GM12891 (cell line): ENCODE results near the gene POLR1H.

Source experiments
- DNase-seq: peaks from one replicate; pipeline ENCODE4 v3.0.0; 2011; ENCODE audit warnings: low spot score; ENCODE audit not compliant: insufficient read length
- FAIRE-seq: peaks from 2 replicates; lab custom pipeline; 2011; peaks lifted over from hg19 to GRCh38; lab: Jason Lieb, UNC
- PAX5 ChIP-seq: IDR thresholded peaks from 2 replicates; pipeline ENCODE4 v1.6.1; 2011; ENCODE audit warnings: low read length, moderate library complexity, mild to moderate bottlenecking; ENCODE audit not compliant: insufficient read depth, severe bottlenecking
- POLR2A ChIP-seq: IDR thresholded peaks from 2 replicates; pipeline ENCODE4 v1.6.1; 2011; ENCODE audit warnings: low read depth, low read length, control low read depth
- POLR2AphosphoS5 ChIP-seq: IDR thresholded peaks from 2 replicates; pipeline ENCODE4 v1.6.1; 2011; ENCODE audit warnings: low read depth, low read length, control low read depth
- POU2F2 ChIP-seq: IDR thresholded peaks from 2 replicates; pipeline ENCODE4 v1.6.1; 2011; ENCODE audit warnings: low read depth, mild to moderate bottlenecking, control low read depth, low read length, moderate library complexity
- SPI1 ChIP-seq: IDR thresholded peaks from 2 replicates; pipeline ENCODE4 v1.6.1; 2011; ENCODE audit warnings: low read depth, low read length, control low read depth
- TAF1 ChIP-seq: IDR thresholded peaks from 2 replicates; pipeline ENCODE4 v1.6.1; 2011; ENCODE audit warnings: low read depth, low read length, control low read depth

The POLR1H gene

DNA sequence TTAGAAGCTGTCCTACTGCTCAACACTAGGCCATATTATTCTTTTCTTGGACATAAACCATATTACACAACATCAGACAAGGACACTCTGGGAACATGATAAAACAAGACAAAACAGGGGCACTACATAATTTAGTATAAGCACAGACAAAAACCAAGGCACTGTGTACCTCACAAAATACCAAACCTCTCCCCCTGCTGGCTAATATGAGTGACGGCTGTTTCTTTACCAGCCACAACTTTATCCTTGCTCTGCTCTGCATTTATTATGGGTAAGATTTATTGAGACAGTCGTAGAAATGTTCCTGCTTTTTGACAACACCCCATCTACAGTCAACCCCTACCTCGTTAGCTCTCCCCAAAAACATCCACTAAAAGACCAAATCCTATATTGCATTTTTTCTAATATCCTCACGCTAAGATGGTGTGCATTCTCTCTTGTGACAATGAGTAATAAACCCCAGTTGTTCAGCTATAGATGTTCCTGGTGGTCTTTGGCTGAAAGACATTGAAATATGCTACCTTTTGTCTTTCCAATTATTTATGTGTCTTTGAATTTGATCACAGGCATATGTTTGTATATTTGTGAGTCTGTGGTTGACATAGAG is 23.8 kb upstream of the POLR1H start:
- no peak for TF ChIP-seq PAX5
- TF ChIP-seq SPI1: no peak
- no peak for TF ChIP-seq POU2F2
- TF ChIP-seq TAF1: no peak
- no peak for TF ChIP-seq POLR2AphosphoS5

GRCh38 chr6:30041221-30041620 is 19.8 kb upstream of the POLR1H start:
- no peak for DNase-seq
- TF ChIP-seq SPI1 (no peak), POU2F2 (no peak), PAX5 (no peak), POLR2AphosphoS5 (no peak), POLR2A (no peak), TAF1 (no peak)
- FAIRE-seq: no peak

More for the DNA sequence above, 23.8 kb upstream of the POLR1H start:
- FAIRE-seq (peak; percentile 68), DNase-seq (peak; percentile 10)

GRCh38 chr6:30041821-30042220 is 19.2 kb upstream of the POLR1H start:
- DNase-seq (no peak), FAIRE-seq (no peak)
- TF ChIP-seq SPI1: no peak

- FAIRE-seq (peak; percentile 52), DNase-seq (no peak)
- TF ChIP-seq POU2F2 (no peak), PAX5 (no peak), POLR2AphosphoS5 (no peak), TAF1 (no peak), SPI1 (no peak), POLR2A (no peak)
These were observed 18.6 kb upstream of the POLR1H start for GRCh38 chr6:30042476-30042875.

DNA sequence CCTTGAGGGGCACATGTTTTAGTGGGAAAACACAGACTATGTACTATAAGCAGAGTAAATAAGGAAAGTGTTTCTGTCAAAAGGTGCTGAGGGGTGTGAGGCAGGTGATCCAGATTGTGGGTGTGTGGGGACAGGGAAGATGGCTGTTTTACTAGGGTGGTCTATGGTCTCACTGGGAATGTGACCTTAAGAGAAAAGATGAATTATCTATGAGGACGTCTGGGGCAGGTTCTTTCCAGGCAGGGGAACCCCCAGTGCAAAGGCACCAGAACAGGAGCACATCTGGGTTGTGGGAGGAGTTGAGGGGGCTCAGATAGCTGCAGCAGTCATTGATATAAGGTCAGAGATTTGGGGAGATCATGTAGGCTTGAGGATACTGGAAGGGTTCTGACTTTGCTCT is 18.2 kb upstream of the POLR1H start:
- DNase-seq: no peak
- no peak for TF ChIP-seq TAF1
- no peak for TF ChIP-seq POLR2A
- no peak for FAIRE-seq

GRCh38 chr6:30043744-30044143 is 17.3 kb upstream of the POLR1H start:
- FAIRE-seq (no peak), DNase-seq (no peak)
- TF ChIP-seq POU2F2 (no peak), POLR2AphosphoS5 (no peak), SPI1 (no peak)

- no peak for DNase-seq
- TF ChIP-seq POLR2AphosphoS5 (no peak), POLR2A (no peak), TAF1 (no peak), PAX5 (no peak), SPI1 (no peak), POU2F2 (no peak)
- no peak for FAIRE-seq
These were observed 16.4 kb upstream of the POLR1H start for GRCh38 chr6:30044630-30045029.

- DNase-seq: no peak
These were observed 13.8 kb upstream of the POLR1H start for GRCh38 chr6:30047220-30047619.

GRCh38 chr6:30053682-30054081 is 7.4 kb upstream of the POLR1H start:
- TF ChIP-seq SPI1 (no peak), TAF1 (no peak), PAX5 (no peak), POU2F2 (no peak), POLR2AphosphoS5 (no peak), POLR2A (no peak)
- DNase-seq: no peak
- FAIRE-seq: no peak

More at GRCh38 chr6:30047220-30047619, 13.8 kb upstream of the POLR1H start:
- no peak for FAIRE-seq
- TF ChIP-seq POLR2AphosphoS5: no peak
- TF ChIP-seq POU2F2: no peak
- no peak for TF ChIP-seq PAX5
- TF ChIP-seq TAF1: no peak
- TF ChIP-seq SPI1: no peak
- TF ChIP-seq POLR2A: no peak

GRCh38 chr6:30055513-30055912 is 5.6 kb upstream of the POLR1H start:
- FAIRE-seq: no peak
- TF ChIP-seq SPI1 (no peak), TAF1 (no peak), POLR2AphosphoS5 (no peak), PAX5 (no peak), POLR2A (no peak), POU2F2 (no peak)
- DNase-seq: no peak

- FAIRE-seq (peak; percentile 13), DNase-seq (no peak)
- no peak for TF ChIP-seq POU2F2
- TF ChIP-seq PAX5: no peak
- no peak for TF ChIP-seq SPI1
- no peak for TF ChIP-seq TAF1
- TF ChIP-seq POLR2A: no peak
- no peak for TF ChIP-seq POLR2AphosphoS5
These were observed 416 bp upstream of the POLR1H start for GRCh38 chr6:30060606-30061091.

GRCh38 chr6:30061858-30062458 is 893 bp downstream of the POLR1H start:
- TF ChIP-seq TAF1 (no peak; the same call in 1 of the 2 replicates), POU2F2 (no peak; the same call in 1 of the 2 replicates), POLR2AphosphoS5 (no peak), POLR2A (no peak), PAX5 (no peak), SPI1 (no peak)
- DNase-seq: no peak
- no peak for FAIRE-seq
